ENCODE results near the gene EGFL7. TPM values are rescaled to one million over a fixed set of nuclear protein-coding genes. Genes with fewer than 3 reads are reported as not detected.

EGFL7 gene
- total and polyA plus RNA-seq, 2 donors (not counting 1 experiment from before 2014, with no cell fraction given) = 4.2 to 7.9 TPM

GRCh38 chr9:136616948-136617695 lies 45.6 kb upstream of the EGFL7 start:
- H4K20me1 ChIP-seq (ENCODE audit: control insufficient read depth, extremely low read depth, insufficient read depth, low read length) = no peaks in the 10 kb centered on the region
- H3K4me1 ChIP-seq (ENCODE audit: control insufficient read depth, extremely low read depth, insufficient read depth, low read length) = peaks cover 16% of the 10 kb centered on the region
- no peaks in the 10 kb centered on the region for H3K9me3 ChIP-seq (ENCODE audit: control insufficient read depth, insufficient read depth, low read depth, low read length)
- H3K27me3 ChIP-seq (ENCODE audit: control insufficient read depth, insufficient read depth, low read length) = no peaks in the 10 kb centered on the region
- no peak for DNase-seq (ENCODE audit: low read depth in 2 of 2)
- no peaks in the 10 kb centered on the region for H3K36me3 ChIP-seq (ENCODE audit: control insufficient read depth, insufficient read depth, low read length)
- H3K79me2 ChIP-seq (ENCODE audit: control insufficient read depth, insufficient read depth, low read length) = no peaks in the 10 kb centered on the region
- H3K4me2 ChIP-seq (ENCODE audit: extremely low read depth, insufficient read depth, low read length) = no peak overlapping the region
- no peak overlapping the region for H3K9ac ChIP-seq (ENCODE audit: insufficient read depth, low read length)
- no peak overlapping the region for H3K4me3 ChIP-seq (replicated peaks in 1 of 4; ENCODE audit: control extremely low read depth in 1 of 4, insufficient read depth in 1 of 4, low read depth in 3 of 4, low read length in 4 of 4)
- H3K27ac ChIP-seq (ENCODE audit: insufficient read depth, low read length) = no peak overlapping the region
- TF ChIP-seq EZH2 (IDR thresholded peaks at IDR 0.05; ENCODE audit: low read length, missing control alignments) = no peak
- TF ChIP-seq CTCF (conservative IDR thresholded peaks at IDR 0.05 in 1 of 2, IDR thresholded peaks at IDR 0.05 in 1 of 2; ENCODE audit: low read depth in 1 of 2, low read length in 2 of 2) = no peak
- no peak overlapping the region for H2AFZ ChIP-seq (ENCODE audit: low read length)

- no peak overlapping the region for H2AFZ ChIP-seq (ENCODE audit: low read length)
- no peak overlapping the region for H3K27ac ChIP-seq (ENCODE audit: insufficient read depth, low read length)
- H3K9me3 ChIP-seq (ENCODE audit: control insufficient read depth, insufficient read depth, low read depth, low read length) = no peaks in the 10 kb centered on the region
- no peak for TF ChIP-seq CTCF (conservative IDR thresholded peaks at IDR 0.05 in 1 of 2, IDR thresholded peaks at IDR 0.05 in 1 of 2; ENCODE audit: low read depth in 1 of 2, low read length in 2 of 2)
- TF ChIP-seq EZH2 (IDR thresholded peaks at IDR 0.05; ENCODE audit: low read length, missing control alignments) = no peak
- peaks cover 16% of the 10 kb centered on the region for H3K4me1 ChIP-seq (ENCODE audit: control insufficient read depth, extremely low read depth, insufficient read depth, low read length)
- no peaks in the 10 kb centered on the region for H3K27me3 ChIP-seq (ENCODE audit: control insufficient read depth, insufficient read depth, low read length)
- no peak overlapping the region for H3K4me3 ChIP-seq (replicated peaks in 1 of 4; ENCODE audit: control extremely low read depth in 1 of 4, insufficient read depth in 1 of 4, low read depth in 3 of 4, low read length in 4 of 4)
- no peaks in the 10 kb centered on the region for H3K79me2 ChIP-seq (ENCODE audit: control insufficient read depth, insufficient read depth, low read length)
- no peak overlapping the region for H3K9ac ChIP-seq (ENCODE audit: insufficient read depth, low read length)
- DNase-seq (ENCODE audit: low read depth in 2 of 2) = no peak
- H3K36me3 ChIP-seq (ENCODE audit: control insufficient read depth, insufficient read depth, low read length) = no peaks in the 10 kb centered on the region
- H3K4me2 ChIP-seq (ENCODE audit: extremely low read depth, insufficient read depth, low read length) = no peak overlapping the region
- no peaks in the 10 kb centered on the region for H4K20me1 ChIP-seq (ENCODE audit: control insufficient read depth, extremely low read depth, insufficient read depth, low read length)
These were observed 44.8 kb upstream of the EGFL7 start for GRCh38 chr9:136617746-136618579.

Measured in fibroblast of lung (primary cell).